Neuronal stem cell (in vitro differentiated cells): ENCODE measurements around the gene NAV2.

Experiments used
- DNase-seq: peaks from one replicate; pipeline ENCODE4 v3.0.0-alpha.2; 2013; ENCODE audit warnings: low spot score
- H2AFZ ChIP-seq: one replicate; pipeline ENCODE4 v1.6.1; 2013; ENCODE audit warnings: mild to moderate bottlenecking, low read length, inconsistent platforms
- H2AK5ac ChIP-seq: 2 replicates; pipeline ENCODE4 v1.6.1; 2013; ENCODE audit warnings: low read depth, mild to moderate bottlenecking, inconsistent platforms, low read length, moderate library complexity, mixed read lengths
- H2BK120ac ChIP-seq: 2 replicates; pipeline ENCODE4 v1.6.1; 2013; ENCODE audit warnings: low read depth, mild to moderate bottlenecking, inconsistent platforms, low read length, moderate library complexity, mixed read lengths
- H2BK12ac ChIP-seq: one replicate; pipeline ENCODE4 v1.6.1; 2013; ENCODE audit warnings: low read length, inconsistent platforms
- H2BK15ac ChIP-seq: 2 replicates; pipeline ENCODE4 v1.6.1; 2013; ENCODE audit warnings: mild to moderate bottlenecking, low read length, inconsistent platforms, mixed read lengths
- H2BK5ac ChIP-seq: one replicate; pipeline ENCODE4 v1.6.1; 2013; ENCODE audit warnings: inconsistent platforms, mild to moderate bottlenecking, low read length, moderate library complexity
- H3K14ac ChIP-seq: one replicate; pipeline ENCODE4 v1.6.1; 2013; ENCODE audit warnings: low read length, inconsistent platforms
- H3K18ac ChIP-seq: 2 replicates; pipeline ENCODE4 v1.6.1; 2013; ENCODE audit warnings: low read length, inconsistent platforms
- H3K23ac ChIP-seq: 2 replicates; pipeline ENCODE4 v1.6.1; 2013; ENCODE audit warnings: low read depth, mild to moderate bottlenecking, mixed read lengths, low read length, inconsistent platforms; ENCODE audit not compliant: poor library complexity
- H3K27ac ChIP-seq: replicated peaks from 3 replicates; pipeline ENCODE4 v1.5.1; 2013; ENCODE audit warnings: low read length, inconsistent platforms
- H3K27me3 ChIP-seq, 3 experiments: 2 replicates each; pipeline ENCODE4 v1.6.1; 2013; ENCODE audit warnings: low read length in 3 of 3, mild to moderate bottlenecking in 2 of 3, inconsistent platforms in 1 of 3, low read depth in 1 of 3, mixed read lengths in 1 of 3, moderate library complexity in 1 of 3; ENCODE audit not compliant: control insufficient read depth in 3 of 3, insufficient read depth in 3 of 3
- H3K36me3 ChIP-seq, 2 donors: replicated peaks in 1 of 2; 2 replicates each; pipeline ENCODE4 v1.6.1; 2013; ENCODE audit warnings: low read length in 2 of 2; ENCODE audit not compliant: control insufficient read depth in 2 of 2, insufficient read depth in 2 of 2
- H3K4ac ChIP-seq: 2 replicates; pipeline ENCODE4 v1.6.1; 2013; ENCODE audit warnings: inconsistent platforms, mild to moderate bottlenecking, low read length, moderate library complexity
- H3K4me1 ChIP-seq, 2 donors: 1 replicate in 1 of 2; 2 replicates in 1 of 2; pipeline ENCODE4 v1.6.1; 2013; ENCODE audit warnings: low read length in 2 of 2, low read depth in 1 of 2; ENCODE audit not compliant: control insufficient read depth in 2 of 2, insufficient read depth in 1 of 2
- H3K4me2 ChIP-seq: one replicate; pipeline ENCODE4 v1.6.1; 2013; ENCODE audit warnings: mild to moderate bottlenecking, low read length, inconsistent platforms; ENCODE audit not compliant: insufficient read depth, poor library complexity, severe bottlenecking
- H3K4me3 ChIP-seq, 2 donors: 2 replicates each; pipeline ENCODE4 v1.5.1; 2013; ENCODE audit warnings: low read length in 2 of 2, mild to moderate bottlenecking in 2 of 2, inconsistent platforms in 1 of 2, moderate library complexity in 1 of 2
- H3K79me1 ChIP-seq: one replicate; pipeline ENCODE4 v1.6.1; 2013; ENCODE audit warnings: low read depth, mild to moderate bottlenecking, inconsistent platforms, low read length, moderate library complexity
- H3K9ac ChIP-seq: one replicate; pipeline ENCODE4 v1.6.1; 2013; ENCODE audit warnings: mild to moderate bottlenecking, low read depth, low read length, inconsistent platforms; ENCODE audit not compliant: poor library complexity
- H3K9me3 ChIP-seq, 2 donors: replicated peaks in 1 of 2; 2 replicates each; pipeline versions ENCODE3 to v1.6.1; 2013; ENCODE audit warnings: low read length in 2 of 2, mild to moderate bottlenecking in 2 of 2, inconsistent platforms in 1 of 2, low read depth in 1 of 2, mixed read lengths in 1 of 2, moderate library complexity in 1 of 2; ENCODE audit not compliant: control insufficient read depth in 2 of 2, insufficient read depth in 1 of 2
- H4K8ac ChIP-seq: one replicate; pipeline ENCODE4 v1.6.1; 2013; ENCODE audit warnings: low read depth, mild to moderate bottlenecking, inconsistent platforms, low read length, moderate library complexity
- H4K91ac ChIP-seq: one replicate; pipeline ENCODE4 v1.6.1; 2013; ENCODE audit warnings: low read length, low read depth, mild to moderate bottlenecking, inconsistent platforms; ENCODE audit not compliant: poor library complexity
- WGBS, 2 donors: extraction: QIAGEN DNeasy Blood & Tissue Kit; methylation state at CpG; one replicate each; pipeline ENCODE4 v1.1.7; 2013; ENCODE audit warnings: missing lambda C conversion rate in 2 of 2, mixed read lengths in 1 of 2; ENCODE audit not compliant: insufficient read length in 2 of 2, insufficient replicate concordance in 1 of 2; ENCODE audit errors: extremely low coverage in 2 of 2; 5-methylcytosine and 5-hydroxymethylcytosine counted together

NAV2 gene

GRCh38 chr11:19683862-19684491 lies 28.7 kb upstream of the NAV2 start:
- no peak overlapping the region for H3K23ac ChIP-seq
- no peaks in the 10 kb centered on the region for H3K79me1 ChIP-seq
- no peak overlapping the region for H3K4me3 ChIP-seq
- no peak overlapping the region for H2BK120ac ChIP-seq
- no peaks in the 10 kb centered on the region for H3K27me3 ChIP-seq
- H3K18ac ChIP-seq: no peak overlapping the region
- no peaks in the 10 kb centered on the region for H3K9me3 ChIP-seq
- no peak overlapping the region for H2BK12ac ChIP-seq
- no peak overlapping the region for H2BK15ac ChIP-seq
- no peaks in the 10 kb centered on the region for H3K36me3 ChIP-seq
- no peak overlapping the region for H3K4me2 ChIP-seq
- peaks cover 4 to 20% of the 10 kb centered on the region in 2 donors for H3K4me1 ChIP-seq
- no CpG with 5 or more reads among the region's 2 CpGs for WGBS, 2 donors
- H4K8ac ChIP-seq: no peak overlapping the region
- no peak overlapping the region for H4K91ac ChIP-seq
- H3K4ac ChIP-seq: no peak overlapping the region
- H3K27ac ChIP-seq: no peak overlapping the region
- H2AFZ ChIP-seq: no peak overlapping the region
- no peak overlapping the region for H3K14ac ChIP-seq
- no peak for DNase-seq
- no peak overlapping the region for H3K9ac ChIP-seq
- no peak overlapping the region for H2AK5ac ChIP-seq
- no peak overlapping the region for H2BK5ac ChIP-seq

- Histone ChIP-seq H2BK15ac (no peak overlapping the region), H2AFZ (no peak overlapping the region), H3K9me3 (no peaks in the 10 kb centered on the region), H3K18ac (no peak overlapping the region), H3K9ac (no peak overlapping the region), H3K27ac (no peak overlapping the region), H4K8ac (no peak overlapping the region), H2BK12ac (no peak overlapping the region), H2AK5ac (no peak overlapping the region), H4K91ac (no peak overlapping the region), H2BK120ac (no peak overlapping the region), H3K36me3 (no peaks in the 10 kb centered on the region), H3K27me3 (no peaks in the 10 kb centered on the region), H3K79me1 (no peaks in the 10 kb centered on the region), H3K23ac (no peak overlapping the region), H3K4me1 (peaks cover 0 to 5% of the 10 kb centered on the region in 2 donors), H3K4me2 (no peak overlapping the region), H2BK5ac (no peak overlapping the region), H3K4ac (no peak overlapping the region), H3K4me3 (no peak overlapping the region), H3K14ac (no peak overlapping the region)
- DNase-seq: no peak
- no CpG with 5 or more reads among the region's 1 CpG for WGBS, 2 donors
Observed at GRCh38 chr11:19686234-19686633, 26.4 kb upstream of the NAV2 start.

- Histone ChIP-seq H3K79me1 (no peaks in the 10 kb centered on the region), H3K36me3 (no peaks in the 10 kb centered on the region), H3K27ac (no peak overlapping the region), H3K9ac (no peak overlapping the region), H3K4me1 (peaks cover 0 to 5% of the 10 kb centered on the region in 2 donors), H3K14ac (no peak overlapping the region), H2BK5ac (no peak overlapping the region), H4K91ac (no peak overlapping the region), H3K27me3 (no peaks in the 10 kb centered on the region), H2BK15ac (no peak overlapping the region), H2BK12ac (no peak overlapping the region), H3K18ac (no peak overlapping the region), H2AK5ac (no peak overlapping the region), H4K8ac (no peak overlapping the region), H3K4me3 (no peak overlapping the region), H3K4ac (no peak overlapping the region), H2BK120ac (no peak overlapping the region), H3K23ac (no peak overlapping the region), H2AFZ (no peak overlapping the region), H3K9me3 (no peaks in the 10 kb centered on the region), H3K4me2 (no peak overlapping the region)
- no CpG with 5 or more reads among the region's 1 CpG for WGBS, 2 donors
- no peak for DNase-seq
Observed at GRCh38 chr11:19687392-19687791, 25.2 kb upstream of the NAV2 start.

- Histone ChIP-seq H3K4me1 (no peaks in the 10 kb centered on the region), H3K14ac (no peak overlapping the region), H2BK12ac (no peak overlapping the region), H3K9ac (no peak overlapping the region), H3K18ac (no peak overlapping the region), H3K23ac (no peak overlapping the region), H2BK120ac (no peak overlapping the region), H3K36me3 (no peaks in the 10 kb centered on the region), H3K27ac (no peak overlapping the region), H2BK15ac (no peak overlapping the region), H3K9me3 (no peaks in the 10 kb centered on the region), H2AFZ (no peak overlapping the region), H3K27me3 (no peaks in the 10 kb centered on the region), H3K4ac (no peak overlapping the region), H3K79me1 (no peaks in the 10 kb centered on the region), H3K4me2 (no peak overlapping the region), H4K8ac (no peak overlapping the region), H2BK5ac (no peak overlapping the region), H4K91ac (no peak overlapping the region), H3K4me3 (no peak overlapping the region), H2AK5ac (no peak overlapping the region)
- WGBS, 2 donors: no CpG with 5 or more reads among the region's 8 CpGs
- DNase-seq: no peak
Observed at GRCh38 chr11:19689281-19690000, 23.2 kb upstream of the NAV2 start.
